Colonic mucosa (tissue), 4 donors: ENCODE measurements around the gene NT5DC3. TPM values are rescaled to one million over a fixed set of nuclear protein-coding genes. Genes with fewer than 3 reads are reported as not detected.

Experiments
- DNase-seq: peaks from one replicate; pipeline ENCODE4 v3.0.0-alpha.2; 2020
- H3K27ac ChIP-seq: fragments of 200-600 bp; one replicate; pipeline ENCODE4 v1.8.0; 2021
- H3K27me3 ChIP-seq: fragments of 200-600 bp; one replicate; pipeline ENCODE4 v1.8.0; 2021
- H3K36me3 ChIP-seq: fragments of 200-600 bp; one replicate; pipeline ENCODE4 v1.8.0; 2021
- H3K4me1 ChIP-seq: fragments of 200-600 bp; one replicate; pipeline ENCODE4 v1.8.0; 2021; ENCODE audit warnings: mild to moderate bottlenecking
- H3K4me3 ChIP-seq: fragments of 200-600 bp; one replicate; pipeline ENCODE4 v1.8.0; 2021
- H3K9ac ChIP-seq, 2 donors: one replicate each; pipeline ENCODE4 v1.7.0; 2013; ENCODE audit warnings: control low read depth in 2 of 2, low read depth in 2 of 2, low read length in 2 of 2
- H3K9me3 ChIP-seq: fragments of 200-600 bp; one replicate; pipeline ENCODE4 v1.8.0; 2021
- CTCF ChIP-seq: fragments of 200-600 bp; IDR thresholded peaks from one replicate; pipeline ENCODE4 v1.8.0; 2022; ENCODE audit warnings: antibody characterized with exemption, mild to moderate bottlenecking
- intact Hi-C: fragments of 100-400 bp; cut with DNase I; formaldehyde crosslinking; loops from one replicate; pipeline ENCODE4 v1.14.1; 2022
- total RNA-seq, 2 donors: library from RNA; stranded (reverse); fragmentation: NEBNext Ultra II Directional in 1 of 2; extraction: Animal tissue kit (Norgen Biotek cat#: 25700) in 1 of 2; gene quantifications; one replicate each; pipeline ENCODE4 v1.2.1, GENCODE V29; 2021
- donor health status: healthy.
- donor health status: DM: no; HTN: no; CAD: no.
- donor health status: DM: no; HTN: no; CAD: no.

The NT5DC3 gene
- total RNA-seq, 2 donors from 2014 or later, result 10.0 to 22.6 TPM

GRCh38 chr12:103819312-103819711 is 21.7 kb downstream of the NT5DC3 start:
- Histone ChIP-seq H3K27ac (no peak overlapping the region), H3K4me3 (no peak overlapping the region), H3K36me3 (no peaks in the 10 kb centered on the region), H3K27me3 (no peaks in the 10 kb centered on the region), H3K9me3 (no peaks in the 10 kb centered on the region), H3K4me1 (no peaks in the 10 kb centered on the region), H3K9ac (no peak overlapping the region)
- DNase-seq, result peak; percentile 5
- intact Hi-C loops, result no loop called here
- TF ChIP-seq CTCF, result no peak

- no peak overlapping the region for H3K4me3 ChIP-seq
- no peaks in the 10 kb centered on the region for H3K27me3 ChIP-seq
- H3K9me3 ChIP-seq, result no peaks in the 10 kb centered on the region
- H3K36me3 ChIP-seq, result no peaks in the 10 kb centered on the region
- no peak for DNase-seq
- no peaks in the 10 kb centered on the region for H3K4me1 ChIP-seq
- H3K9ac ChIP-seq, result no peak overlapping the region
- no peak overlapping the region for H3K27ac ChIP-seq
- intact Hi-C loops, result no loop called here
- no peak for TF ChIP-seq CTCF
These were observed 23.2 kb downstream of the NT5DC3 start for GRCh38 chr12:103817791-103818190.

GRCh38 chr12:103816663-103817062 is 24.4 kb downstream of the NT5DC3 start:
- Histone ChIP-seq H3K27me3 (no peaks in the 10 kb centered on the region), H3K4me1 (no peaks in the 10 kb centered on the region), H3K27ac (no peak overlapping the region), H3K36me3 (no peaks in the 10 kb centered on the region), H3K9ac (no peak overlapping the region), H3K4me3 (no peak overlapping the region), H3K9me3 (no peaks in the 10 kb centered on the region)
- intact Hi-C loops, result no loop called here
- DNase-seq, result no peak
- no peak for TF ChIP-seq CTCF

- H3K4me3 ChIP-seq, result no peak overlapping the region
- DNase-seq, result no peak
- intact Hi-C loops, result no loop called here
- no peaks in the 10 kb centered on the region for H3K27me3 ChIP-seq
- H3K36me3 ChIP-seq, result no peaks in the 10 kb centered on the region
- no peak overlapping the region for H3K27ac ChIP-seq
- H3K9me3 ChIP-seq, result no peaks in the 10 kb centered on the region
- H3K9ac ChIP-seq, result no peak overlapping the region
- no peaks in the 10 kb centered on the region for H3K4me1 ChIP-seq
- no peak for TF ChIP-seq CTCF
These were observed 26.6 kb downstream of the NT5DC3 start for GRCh38 chr12:103814436-103814835.

GRCh38 chr12:103813949-103814348 is 27.1 kb downstream of the NT5DC3 start:
- Histone ChIP-seq H3K4me1 (no peaks in the 10 kb centered on the region), H3K36me3 (no peaks in the 10 kb centered on the region), H3K27ac (no peak overlapping the region), H3K4me3 (no peak overlapping the region), H3K9me3 (no peaks in the 10 kb centered on the region), H3K9ac (no peak overlapping the region), H3K27me3 (no peaks in the 10 kb centered on the region)
- TF ChIP-seq CTCF, result no peak
- DNase-seq, result no peak
- intact Hi-C loops, result no loop called here

- DNase-seq, result no peak
- Histone ChIP-seq H3K4me3 (no peak overlapping the region), H3K27ac (no peak overlapping the region), H3K4me1 (no peaks in the 10 kb centered on the region), H3K36me3 (no peaks in the 10 kb centered on the region), H3K9me3 (no peaks in the 10 kb centered on the region), H3K9ac (no peak overlapping the region), H3K27me3 (no peaks in the 10 kb centered on the region)
- TF ChIP-seq CTCF, result no peak
- intact Hi-C loops, result no loop called here
These were observed 27.6 kb downstream of the NT5DC3 start for GRCh38 chr12:103813426-103813825.
